ENCODE measurements around the gene FGR.

Gene FGR

GRCh38 chr1:27563591-27564471 is 71.2 kb downstream of the FGR start:
- DNase-seq (ENCODE audit: low read depth, low spot score), result peak; percentile 42
- no peak for TF ChIP-seq CTCF (IDR thresholded peaks at IDR 0.05; ENCODE audit: low read depth, low read length)

GRCh38 chr1:27563341-27563590 is 71.7 kb downstream of the FGR start:
- no peak for TF ChIP-seq CTCF (IDR thresholded peaks at IDR 0.05; ENCODE audit: low read depth, low read length)
- DNase-seq (ENCODE audit: low read depth, low spot score), result no peak
- no peak overlapping the region for H3K4me3 ChIP-seq (ENCODE audit: low read depth, low read length)
- in situ Hi-C loops (cut with HindIII; ENCODE audit: low sequenced_read_pairs), result no loop called here

More at GRCh38 chr1:27563591-27564471, 71.2 kb downstream of the FGR start:
- in situ Hi-C loops (cut with HindIII; ENCODE audit: low sequenced_read_pairs), result no loop called here
- H3K4me3 ChIP-seq (ENCODE audit: low read depth, low read length), result no peak overlapping the region

GRCh38 chr1:27562534-27563340 is 72.2 kb downstream of the FGR start:
- in situ Hi-C loops (cut with HindIII; ENCODE audit: low sequenced_read_pairs), result no loop called here
- H3K4me3 ChIP-seq (ENCODE audit: low read depth, low read length), result no peak overlapping the region
- DNase-seq (ENCODE audit: low read depth, low spot score), result no peak

More at GRCh38 chr1:27562534-27563340, 72.2 kb downstream of the FGR start:
- no peak for TF ChIP-seq CTCF (IDR thresholded peaks at IDR 0.05; ENCODE audit: low read depth, low read length)
